A673 (cell line): Measurements from ENCODE around the gene MBD3. TPM values are rescaled to one million over a fixed set of nuclear protein-coding genes. Genes with fewer than 3 reads are reported as not detected.

Experiments used
- BruUV-seq: library from RNA; stranded (reverse); fragments of 400-500 nt; replicated peaks from 2 replicates; lab custom pipeline; 2021; lab: Mats Ljungman, UMichigan
- CTCF ChIA-PET: fragments of 300-600 bp; sonication (Branson Sonifier 250); formaldehyde crosslinking; loops from one replicate; lab custom pipeline; 2022; ENCODE audit warnings: antibody characterized with exemption; lab: Charles Lee
- POLR2A ChIA-PET: fragments of 300-600 bp; sonication (Branson Sonifier 250); formaldehyde crosslinking; loops from one replicate; lab custom pipeline; 2022; ENCODE audit warnings: antibody characterized with exemption; ENCODE audit not compliant: low non-redundant PET; lab: Charles Lee
- DNase-seq: peaks from one replicate; pipeline ENCODE4 v3.0.0-alpha.2; 2015; ENCODE audit warnings: low spot score
- H3K27ac ChIP-seq: fragments of 200-600 bp; sonication (generic); 2 replicates; pipeline ENCODE4 v1.5.1; 2016; ENCODE audit warnings: mixed run types, low read depth, mild to moderate bottlenecking, mixed read lengths, antibody characterized with exemption, low read length; ENCODE audit not compliant: poor library complexity, severe bottlenecking
- H3K27me3 ChIP-seq: fragments of 200-600 bp; sonication (generic); replicated peaks from 2 replicates; pipeline ENCODE4 v1.6.1; 2017; ENCODE audit warnings: mixed run types, low read depth, mild to moderate bottlenecking, mixed read lengths, antibody characterized with exemption, low read length; ENCODE audit not compliant: insufficient read depth, poor library complexity
- H3K36me3 ChIP-seq: fragments of 200-600 bp; sonication (generic); 2 replicates; pipeline ENCODE4 v1.6.1; 2016; ENCODE audit warnings: mixed run types, mild to moderate bottlenecking, mixed read lengths, antibody characterized with exemption, low read length; ENCODE audit not compliant: insufficient read depth, poor library complexity, severe bottlenecking
- H3K4me1 ChIP-seq: fragments of 200-600 bp; sonication (generic); 2 replicates; pipeline ENCODE4 v1.6.1; 2017; ENCODE audit warnings: mixed run types, mild to moderate bottlenecking, mixed read lengths, antibody characterized with exemption, low read length; ENCODE audit not compliant: insufficient read depth, poor library complexity, severe bottlenecking
- H3K4me3 ChIP-seq: fragments of 200-600 bp; sonication (generic); 2 replicates; pipeline ENCODE4 v1.5.1; 2016; ENCODE audit warnings: low read depth, mixed run types, mild to moderate bottlenecking, mixed read lengths, low read length; ENCODE audit not compliant: poor library complexity, severe bottlenecking
- H3K9me3 ChIP-seq: fragments of 200-600 bp; sonication (generic); 2 replicates; pipeline ENCODE4 v1.6.1; 2016; ENCODE audit warnings: mixed run types, low read depth, mild to moderate bottlenecking, mixed read lengths, antibody characterized with exemption, low read length; ENCODE audit not compliant: poor library complexity, severe bottlenecking
- EZH2 ChIP-seq: fragments of 200-600 bp; sonication (generic); IDR thresholded peaks from 2 replicates; pipeline ENCODE4 v1.6.1; 2017; ENCODE audit warnings: borderline replicate concordance, low read depth, mild to moderate bottlenecking, mixed read lengths, antibody characterized with exemption, low read length; ENCODE audit not compliant: poor library complexity, severe bottlenecking
- intact Hi-C: fragments of 100-400 bp; cut with micrococcal nuclease; formaldehyde crosslinking; loops from one replicate; pipeline ENCODE4 v1.10.0; 2022; ENCODE audit not compliant: unreplicated experiment
- total RNA-seq: library from RNA; stranded (reverse); gene quantifications from 2 replicates; pipeline ENCODE4 v1.2.3, GENCODE V29; 2021
- TF ChIP-seq, protein P1 (sequence below): fragments of 300-800, 200-600 bp; sonication (generic); conservative IDR thresholded peaks from 2 replicates; pipeline ENCODE4 v1.5.1; 2017; ENCODE audit warnings: low read depth, mild to moderate bottlenecking, antibody characterized with exemption, low read length, moderate library complexity, mixed read lengths

The MBD3 gene
- total RNA-seq, 1 experiment from 2014 or later: 138 TPM

DNA sequence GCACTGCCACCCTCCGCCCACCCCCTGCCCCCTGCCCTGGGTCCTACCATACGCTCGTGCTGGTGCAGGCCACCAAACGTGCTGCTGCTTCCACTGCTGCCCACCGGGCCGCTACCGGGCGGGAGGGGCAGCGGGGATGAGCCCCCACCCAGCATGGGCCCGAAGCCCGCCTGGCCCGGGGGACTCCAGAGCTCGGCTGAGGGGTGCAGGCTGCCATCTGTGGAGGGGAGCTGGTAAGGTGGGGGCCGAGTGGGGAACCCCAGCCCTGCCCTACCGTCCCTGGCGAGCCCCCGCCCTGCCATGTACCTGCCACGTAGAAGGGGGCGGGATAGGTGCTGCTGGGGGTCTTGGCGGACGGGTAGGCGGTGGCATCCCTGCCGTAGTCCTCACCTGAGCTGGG, 29.3 kb upstream of the MBD3 start:
- Histone ChIP-seq H3K9me3 (no peaks in the 10 kb centered on the region), H3K36me3 (peaks cover 86% of the 10 kb centered on the region), H3K4me1 (no peaks in the 10 kb centered on the region), H3K27me3 (no peaks in the 10 kb centered on the region), H3K4me3 (no peak overlapping the region), H3K27ac (no peak overlapping the region)
- no peak for DNase-seq
- intact Hi-C loops: no loop called here
- CTCF ChIA-PET: interaction anchor here (0.6 kb wide), 1 partner anchor 40 kb away, joined by 7 read pairs; no protein-coding TSS in a partner anchor
- TF ChIP-seq, protein P1, sequence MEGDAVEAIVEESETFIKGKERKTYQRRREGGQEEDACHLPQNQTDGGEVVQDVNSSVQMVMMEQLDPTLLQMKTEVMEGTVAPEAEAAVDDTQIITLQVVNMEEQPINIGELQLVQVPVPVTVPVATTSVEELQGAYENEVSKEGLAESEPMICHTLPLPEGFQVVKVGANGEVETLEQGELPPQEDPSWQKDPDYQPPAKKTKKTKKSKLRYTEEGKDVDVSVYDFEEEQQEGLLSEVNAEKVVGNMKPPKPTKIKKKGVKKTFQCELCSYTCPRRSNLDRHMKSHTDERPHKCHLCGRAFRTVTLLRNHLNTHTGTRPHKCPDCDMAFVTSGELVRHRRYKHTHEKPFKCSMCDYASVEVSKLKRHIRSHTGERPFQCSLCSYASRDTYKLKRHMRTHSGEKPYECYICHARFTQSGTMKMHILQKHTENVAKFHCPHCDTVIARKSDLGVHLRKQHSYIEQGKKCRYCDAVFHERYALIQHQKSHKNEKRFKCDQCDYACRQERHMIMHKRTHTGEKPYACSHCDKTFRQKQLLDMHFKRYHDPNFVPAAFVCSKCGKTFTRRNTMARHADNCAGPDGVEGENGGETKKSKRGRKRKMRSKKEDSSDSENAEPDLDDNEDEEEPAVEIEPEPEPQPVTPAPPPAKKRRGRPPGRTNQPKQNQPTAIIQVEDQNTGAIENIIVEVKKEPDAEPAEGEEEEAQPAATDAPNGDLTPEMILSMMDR: no peak
- POLR2A ChIA-PET: no interaction called here
- BruUV-seq: no TSS peak

DNA sequence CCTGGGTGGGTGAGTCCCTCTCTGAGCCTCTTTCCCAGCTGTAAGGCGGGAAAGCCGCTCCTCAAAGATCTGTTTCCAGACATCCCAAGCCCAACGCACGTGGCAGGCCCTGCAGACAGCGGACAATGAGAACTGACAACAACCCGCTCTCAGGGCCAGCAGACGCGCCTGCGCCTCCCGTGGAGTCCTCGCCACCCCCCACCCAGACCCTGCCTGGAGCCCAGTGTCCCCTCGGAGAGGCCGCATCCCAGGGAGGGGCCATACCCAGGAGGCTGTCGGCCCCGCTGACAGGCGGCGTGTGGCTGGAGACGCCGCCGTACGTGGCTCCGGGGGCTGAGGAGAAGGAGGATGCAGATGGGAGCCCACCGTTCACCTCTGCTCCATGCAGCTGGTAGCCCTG, 28.9 kb upstream of the MBD3 start:
- Histone ChIP-seq H3K36me3 (peaks cover 90% of the 10 kb centered on the region), H3K4me1 (no peaks in the 10 kb centered on the region), H3K9me3 (no peaks in the 10 kb centered on the region), H3K27ac (no peak overlapping the region), H3K27me3 (no peaks in the 10 kb centered on the region), H3K4me3 (no peak overlapping the region)
- CTCF ChIA-PET: no interaction called here
- POLR2A ChIA-PET: no interaction called here
- intact Hi-C loops: no loop called here
- BruUV-seq: no TSS peak
- no peak for DNase-seq
- no peak for TF ChIP-seq EZH2
- TF ChIP-seq, protein P1: no peak

DNA sequence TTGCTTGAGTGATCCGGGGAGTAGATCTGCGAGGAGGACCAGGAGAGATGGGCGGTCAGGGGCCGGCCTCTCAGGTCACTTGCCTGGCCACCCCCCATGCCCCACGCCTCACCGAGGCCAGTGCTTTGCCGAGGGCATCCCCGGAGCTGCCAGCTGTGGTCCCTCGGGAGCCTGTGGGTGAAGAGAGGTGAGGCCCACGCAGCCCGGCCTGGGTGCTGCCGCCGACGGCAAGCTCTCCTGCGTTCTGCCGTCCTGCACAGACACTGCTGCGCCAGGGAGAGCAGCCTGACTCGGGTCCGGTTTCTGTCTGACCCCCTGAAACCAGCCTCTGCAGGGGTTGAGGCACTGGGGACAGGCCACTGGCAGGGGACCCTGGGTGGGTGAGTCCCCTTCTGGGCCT, 28.4 kb upstream of the MBD3 start:
- no peak for DNase-seq
- no peaks in the 10 kb centered on the region for H3K4me1 ChIP-seq
- TF ChIP-seq EZH2: no peak
- TF ChIP-seq, protein P1: no peak
- no peak overlapping the region for H3K4me3 ChIP-seq
- H3K27me3 ChIP-seq: no peaks in the 10 kb centered on the region
- intact Hi-C loops: no loop called here
- ChIA-PET POLR2A (no interaction called here), CTCF (no interaction called here)
- no peak overlapping the region for H3K27ac ChIP-seq
- H3K36me3 ChIP-seq: peaks cover 90% of the 10 kb centered on the region
- H3K9me3 ChIP-seq: no peaks in the 10 kb centered on the region
- BruUV-seq: no TSS peak
